Measurements from ENCODE around the gene PITX1.
A peak's percentile ranks its signal among the peaks of the same experiment; 100 is the strongest.

The PITX1 gene

DNA sequence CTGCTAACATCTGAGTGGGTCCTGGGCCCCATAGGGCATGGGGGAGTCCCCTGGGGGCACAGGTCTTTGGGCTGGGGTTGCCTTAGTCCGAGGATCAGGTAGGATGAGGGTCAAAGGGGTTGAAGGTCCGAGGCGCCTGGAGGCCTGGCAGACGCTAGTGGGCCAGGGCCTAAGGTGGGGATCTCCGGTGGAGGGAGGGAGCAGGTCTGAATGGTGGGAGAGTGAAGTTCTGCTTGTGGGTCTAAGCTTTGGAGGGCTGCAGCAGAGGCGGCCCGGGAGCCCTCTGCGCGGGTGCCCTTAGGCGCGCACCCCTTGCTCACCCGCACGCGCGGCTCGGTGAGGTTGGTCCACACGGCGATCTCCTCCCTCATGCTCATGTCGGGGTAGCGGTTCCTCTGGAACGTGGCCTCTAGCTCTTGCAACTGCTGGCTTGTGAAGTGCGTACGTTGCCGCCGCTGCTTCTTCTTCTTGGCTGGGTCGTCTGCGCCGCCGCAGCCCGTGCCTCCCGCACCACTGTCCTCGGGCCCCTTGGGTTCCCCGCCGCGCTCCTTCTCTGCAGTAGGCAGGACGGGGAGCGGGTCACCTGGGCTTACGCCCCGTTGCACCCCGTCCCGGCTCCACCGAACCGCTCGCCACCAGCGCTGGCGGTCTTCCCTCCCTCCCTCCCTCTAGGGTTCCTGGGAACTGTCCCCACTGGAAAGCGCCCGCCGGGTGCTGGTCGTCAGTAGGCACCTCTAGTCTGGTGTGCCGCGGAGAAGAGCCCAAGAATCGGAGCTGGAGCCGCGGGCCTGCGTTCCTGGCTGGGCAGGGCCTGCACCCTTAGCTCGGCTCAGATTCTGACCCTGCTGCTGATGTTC is 2.8 kb downstream of the PITX1 start:
- Histone ChIP-seq H3K27me3 (ENCODE audit: control insufficient read depth in 1 of 2, insufficient read depth in 1 of 2, low read length in 2 of 2) (peaks cover 84 to 88% of the 10 kb centered on the region in 2 experiments), H3K4me1 (ENCODE audit: control insufficient read depth, insufficient read depth, low read depth, low read length) (peaks cover 34% of the 10 kb centered on the region), H3K27ac (ENCODE audit: low read length, poor library complexity, severe bottlenecking) (no peak overlapping the region), H3K79me1 (replicated peaks; ENCODE audit: low read length, poor library complexity, severe bottlenecking) (no peaks in the 10 kb centered on the region), H2BK15ac (ENCODE audit: low read depth, poor library complexity, severe bottlenecking) (no peak overlapping the region), H3K36me3 (ENCODE audit: control insufficient read depth in 1 of 2, insufficient read depth in 2 of 2, low read depth in 1 of 2, low read length in 2 of 2) (no peaks in the 10 kb centered on the region), H3K9me3 (ENCODE audit: control insufficient read depth, low read length) (peaks cover 5% of the 10 kb centered on the region), H3K23ac (ENCODE audit: low read length in 2 of 2) (peak overlapping the region in 1 of 2 experiments; percentile 54), H2BK12ac (ENCODE audit: low read length in 2 of 2) (peak overlapping the region in 1 of 2 experiments; percentile 74), H3K4ac (ENCODE audit: low read depth in 1 of 2, low read length in 2 of 2) (peak overlapping the region; percentile 20 to 54), H3K14ac (ENCODE audit: low read length in 2 of 2) (peak overlapping the region in 1 of 2 experiments; percentile 44), H2BK120ac (ENCODE audit: low read depth, low read length) (peak overlapping the region; percentile 15), H3K4me3 (ENCODE audit: insufficient read depth in 1 of 2, low read depth in 1 of 2, low read length in 2 of 2) (peak overlapping the region in 1 of 2 experiments; percentile 47), H3K18ac (ENCODE audit: low read depth in 1 of 2, low read length in 2 of 2) (peak overlapping the region; percentile 61 to 77), H4K91ac (ENCODE audit: low read length) (peak overlapping the region; percentile 74), H2AFZ (ENCODE audit: low read depth, low read length) (peak overlapping the region; percentile 36), H2BK5ac (ENCODE audit: low read depth, low read length, poor library complexity, severe bottlenecking) (no peak overlapping the region), H4K8ac (ENCODE audit: low read length) (peak overlapping the region; percentile 62), H3K4me2 (ENCODE audit: low read length, poor library complexity, severe bottlenecking) (peak overlapping the region; percentile 2), H2AK5ac (ENCODE audit: low read length, severe bottlenecking) (no peak overlapping the region), H3K9ac (ENCODE audit: low read length) (no peak overlapping the region)
- peak; percentile 65 for DNase-seq
- 4% methylated on average over 57 of the region's 57 CpGs for WGBS

DNA sequence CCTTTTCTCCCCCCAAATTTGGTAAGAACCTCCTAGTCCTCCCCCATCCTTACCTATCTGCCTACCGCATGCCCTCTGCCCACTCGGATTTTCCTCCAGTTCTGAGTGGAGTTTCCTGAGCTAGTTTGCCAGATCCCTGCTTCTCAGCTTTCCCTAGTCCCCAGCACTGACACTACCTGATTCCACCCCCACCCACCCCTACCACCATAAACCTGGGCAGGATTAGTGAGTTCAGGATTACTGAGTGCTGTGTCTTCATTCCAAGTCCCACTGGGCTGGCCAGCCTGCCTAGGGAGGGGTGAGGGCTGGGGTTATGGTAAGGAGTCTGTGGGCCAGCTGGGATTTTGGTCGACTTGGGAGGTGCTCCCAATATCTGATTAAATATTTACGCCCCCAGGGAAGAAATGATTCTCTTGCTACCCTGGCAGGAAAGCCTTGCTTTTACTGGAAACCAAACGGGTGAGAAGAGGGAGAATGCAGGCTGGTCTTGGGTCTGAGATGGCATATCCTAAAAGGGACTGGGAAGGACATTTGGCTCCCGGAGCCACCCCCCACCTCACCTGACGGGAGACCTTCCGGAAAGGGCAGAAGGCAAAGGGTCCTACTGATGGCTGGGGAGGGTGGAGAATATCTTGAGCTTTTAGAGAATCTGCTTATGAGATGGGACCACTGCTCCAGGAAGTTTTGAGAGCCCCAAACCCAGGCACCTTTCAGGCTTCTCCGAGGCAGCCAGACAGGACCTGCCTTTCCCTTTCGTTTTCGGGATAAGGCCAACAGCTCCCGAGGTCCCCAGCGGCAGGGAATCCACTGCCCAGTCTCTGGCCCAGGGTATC is 3.7 kb downstream of the PITX1 start:
- Histone ChIP-seq H3K23ac (ENCODE audit: low read length in 2 of 2) (no peak overlapping the region), H2AK5ac (ENCODE audit: low read length, severe bottlenecking) (no peak overlapping the region), H4K8ac (ENCODE audit: low read length) (peak overlapping the region; percentile 62), H3K36me3 (ENCODE audit: control insufficient read depth in 1 of 2, insufficient read depth in 2 of 2, low read depth in 1 of 2, low read length in 2 of 2) (no peaks in the 10 kb centered on the region), H3K14ac (ENCODE audit: low read length in 2 of 2) (no peak overlapping the region), H3K9ac (ENCODE audit: low read length) (no peak overlapping the region), H3K4me2 (ENCODE audit: low read length, poor library complexity, severe bottlenecking) (peak overlapping the region; percentile 2), H4K91ac (ENCODE audit: low read length) (peak overlapping the region; percentile 59), H2BK120ac (ENCODE audit: low read depth, low read length) (no peak overlapping the region), H2BK12ac (ENCODE audit: low read length in 2 of 2) (no peak overlapping the region), H3K4ac (ENCODE audit: low read depth in 1 of 2, low read length in 2 of 2) (no peak overlapping the region), H3K18ac (ENCODE audit: low read depth in 1 of 2, low read length in 2 of 2) (peak overlapping the region in 1 of 2 experiments; percentile 75), H3K4me1 (ENCODE audit: control insufficient read depth, insufficient read depth, low read depth, low read length) (peaks cover 34% of the 10 kb centered on the region), H2AFZ (ENCODE audit: low read depth, low read length) (no peak overlapping the region), H3K4me3 (ENCODE audit: insufficient read depth in 1 of 2, low read depth in 1 of 2, low read length in 2 of 2) (peak overlapping the region in 1 of 2 experiments; percentile 47), H3K27ac (ENCODE audit: low read length, poor library complexity, severe bottlenecking) (no peak overlapping the region), H3K9me3 (ENCODE audit: control insufficient read depth, low read length) (peaks cover 5% of the 10 kb centered on the region), H3K27me3 (ENCODE audit: control insufficient read depth in 1 of 2, insufficient read depth in 1 of 2, low read length in 2 of 2) (peaks cover 84 to 85% of the 10 kb centered on the region in 2 experiments), H2BK5ac (ENCODE audit: low read depth, low read length, poor library complexity, severe bottlenecking) (no peak overlapping the region), H2BK15ac (ENCODE audit: low read depth, poor library complexity, severe bottlenecking) (no peak overlapping the region), H3K79me1 (replicated peaks; ENCODE audit: low read length, poor library complexity, severe bottlenecking) (no peaks in the 10 kb centered on the region)
- 21% methylated on average over 11 of the region's 13 CpGs for WGBS
- peak; percentile 65 for DNase-seq

DNA sequence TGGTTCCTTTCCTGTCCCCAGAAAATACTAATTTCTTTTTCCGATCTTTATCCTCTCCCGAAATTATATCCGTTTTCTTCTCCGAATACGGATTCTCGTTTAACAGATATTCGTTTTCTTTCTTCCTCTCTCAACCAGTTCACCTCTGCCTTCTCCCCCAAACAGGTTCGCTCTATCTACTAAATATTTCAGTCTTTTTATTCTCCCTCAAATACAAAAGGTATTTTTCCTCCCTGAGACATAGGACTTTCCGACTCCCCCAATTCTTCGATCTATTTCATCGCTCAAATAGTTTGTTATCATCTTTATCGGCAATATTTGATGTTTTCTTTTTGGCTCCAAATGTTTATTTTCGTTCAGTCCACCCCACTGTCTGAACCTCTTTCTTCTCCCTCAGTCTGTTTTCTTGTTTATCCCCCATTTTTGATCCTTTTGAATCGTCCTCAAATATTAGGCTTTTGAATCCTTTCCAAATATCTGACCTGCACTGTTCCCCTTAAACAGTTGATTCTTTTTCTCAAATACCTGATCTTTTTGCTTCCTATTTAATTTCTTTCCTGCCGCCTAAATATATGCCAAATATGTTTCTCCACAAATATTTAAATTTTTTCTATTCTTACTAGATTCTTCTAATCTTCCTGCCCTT is 4.4 kb downstream of the PITX1 start:
- Histone ChIP-seq H3K4me2 (ENCODE audit: low read length, poor library complexity, severe bottlenecking) (no peak overlapping the region), H3K9ac (ENCODE audit: low read length) (no peak overlapping the region), H3K9me3 (ENCODE audit: control insufficient read depth, low read length) (peaks cover 5% of the 10 kb centered on the region), H3K36me3 (ENCODE audit: control insufficient read depth in 1 of 2, insufficient read depth in 2 of 2, low read depth in 1 of 2, low read length in 2 of 2) (no peaks in the 10 kb centered on the region), H3K27me3 (ENCODE audit: control insufficient read depth in 1 of 2, insufficient read depth in 1 of 2, low read length in 2 of 2) (peaks cover 77 to 84% of the 10 kb centered on the region in 2 experiments), H2BK120ac (ENCODE audit: low read depth, low read length) (no peak overlapping the region), H3K14ac (ENCODE audit: low read length in 2 of 2) (no peak overlapping the region), H3K4ac (ENCODE audit: low read depth in 1 of 2, low read length in 2 of 2) (no peak overlapping the region), H3K27ac (ENCODE audit: low read length, poor library complexity, severe bottlenecking) (no peak overlapping the region), H2AFZ (ENCODE audit: low read depth, low read length) (no peak overlapping the region), H2AK5ac (ENCODE audit: low read length, severe bottlenecking) (no peak overlapping the region), H3K18ac (ENCODE audit: low read depth in 1 of 2, low read length in 2 of 2) (peak overlapping the region in 1 of 2 experiments; percentile 76), H4K8ac (ENCODE audit: low read length) (no peak overlapping the region), H2BK5ac (ENCODE audit: low read depth, low read length, poor library complexity, severe bottlenecking) (no peak overlapping the region), H4K91ac (ENCODE audit: low read length) (no peak overlapping the region), H3K79me1 (replicated peaks; ENCODE audit: low read length, poor library complexity, severe bottlenecking) (no peaks in the 10 kb centered on the region), H3K4me3 (ENCODE audit: insufficient read depth in 1 of 2, low read depth in 1 of 2, low read length in 2 of 2) (no peak overlapping the region), H2BK12ac (ENCODE audit: low read length in 2 of 2) (no peak overlapping the region), H2BK15ac (ENCODE audit: low read depth, poor library complexity, severe bottlenecking) (no peak overlapping the region), H3K23ac (ENCODE audit: low read length in 2 of 2) (no peak overlapping the region), H3K4me1 (ENCODE audit: control insufficient read depth, insufficient read depth, low read depth, low read length) (peaks cover 32% of the 10 kb centered on the region)
- no peak for DNase-seq
- 33% methylated on average over 15 of the region's 15 CpGs for WGBS
